ENCODE measurements around the gene MED28. TPM values are rescaled to one million over a fixed set of nuclear protein-coding genes. Genes with fewer than 3 reads are reported as not detected.
A peak's percentile ranks its signal among the peaks of the same experiment; 100 is the strongest.

Gene MED28
- total and polyA plus RNA-seq, 8 donors = 6.5 to 43.5 (median 14.0) TPM

GRCh38 chr4:17578482-17578891, 36.0 kb upstream of the MED28 start:
- peak in 1 of 2 donors; percentile 36 for DNase-seq
- H3K9me3 ChIP-seq = no peaks in the 10 kb centered on the region
- intact Hi-C loops (cut with DNase I; ENCODE audit: low total_unique reads) = no loop called here
- peaks cover 19 to 34% (median 33%) of the 10 kb centered on the region in 4 donors for H3K36me3 ChIP-seq
- H3K27ac ChIP-seq = peak overlapping the region; percentile 92 to 96 (median 94)
- TF ChIP-seq POLR2AphosphoS5 (IDR thresholded peaks at IDR 0.05) (no peak), EP300 (IDR thresholded peaks at IDR 0.05) (no peak), POLR2A (IDR thresholded peaks at IDR 0.05) (no peak), CTCF (IDR thresholded peaks at IDR 0.05) (no peak)
- peak overlapping the region; percentile 69 to 86 (median 80) for H3K4me3 ChIP-seq
- peaks cover 22 to 40% (median 32%) of the 10 kb centered on the region in 4 donors for H3K4me1 ChIP-seq
- 33 to 53% (median 43%) methylated on average over 6 of the region's 6 CpGs for WGBS, 5 donors
- H3K27me3 ChIP-seq = no peaks in the 10 kb centered on the region

DNA sequence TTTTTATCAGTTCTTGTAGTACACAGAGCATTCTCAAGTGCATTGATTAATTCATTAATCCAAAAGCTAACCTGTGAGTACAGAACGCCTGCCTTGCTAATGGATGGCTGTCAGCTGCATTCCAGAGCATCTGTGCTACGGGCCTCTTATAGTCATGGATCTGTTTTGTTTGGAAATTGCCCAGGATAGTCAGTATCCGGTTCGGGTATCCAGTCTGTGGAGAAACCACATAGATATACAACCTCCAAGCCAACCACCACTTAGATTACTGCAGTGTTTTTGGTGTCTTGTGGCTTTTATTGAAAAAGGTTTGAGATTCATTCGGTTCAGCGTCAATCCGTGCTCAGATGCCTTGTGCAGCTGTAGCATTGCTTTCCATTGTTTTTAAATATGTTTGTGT, 33.5 kb upstream of the MED28 start:
- intact Hi-C loops (cut with DNase I; ENCODE audit: low total_unique reads) = loop anchor here (5.0 kb wide), 1 partner anchor 36 kb away; no protein-coding TSS in a partner anchor

GRCh38 chr4:17583276-17583675, 31.2 kb upstream of the MED28 start:
- Histone ChIP-seq H3K4me3 (no peak overlapping the region), H3K27ac (no peak overlapping the region), H3K36me3 (peaks cover 57 to 82% (median 81%) of the 10 kb centered on the region in 4 donors), H3K9me3 (no peaks in the 10 kb centered on the region), H3K4me1 (peaks cover 10 to 27% (median 21%) of the 10 kb centered on the region in 4 donors), H3K27me3 (no peaks in the 10 kb centered on the region)
- 90 to 93% (median 92%) methylated on average over 9 of the region's 9 CpGs for WGBS, 5 donors
- no peak for DNase-seq
- no peak for TF ChIP-seq POLR2AphosphoS5 (IDR thresholded peaks at IDR 0.05)
- no peak for TF ChIP-seq CTCF (IDR thresholded peaks at IDR 0.05)
- intact Hi-C loops (cut with DNase I; ENCODE audit: low total_unique reads) = loop anchor here (5.0 kb wide), 1 partner anchor 34 kb away; no protein-coding TSS in a partner anchor

More for the DNA sequence above, 33.5 kb upstream of the MED28 start:
- H3K27me3 ChIP-seq = no peaks in the 10 kb centered on the region
- peak overlapping the region in 3 of 5 donors; percentile 15 to 92 (median 44) for H3K27ac ChIP-seq
- DNase-seq = no peak
- 69 to 80% (median 70%) methylated on average over 7 of the region's 7 CpGs for WGBS, 5 donors
- H3K9me3 ChIP-seq = no peaks in the 10 kb centered on the region
- H3K4me3 ChIP-seq = no peak overlapping the region
- TF ChIP-seq CTCF (IDR thresholded peaks at IDR 0.05) (no peak), POLR2A (IDR thresholded peaks at IDR 0.05) (no peak), POLR2AphosphoS5 (IDR thresholded peaks at IDR 0.05) (no peak), EP300 (IDR thresholded peaks at IDR 0.05) (no peak)
- H3K4me1 ChIP-seq = peaks cover 22 to 40% (median 32%) of the 10 kb centered on the region in 4 donors
- peaks cover 43 to 59% (median 58%) of the 10 kb centered on the region in 4 donors for H3K36me3 ChIP-seq

DNA sequence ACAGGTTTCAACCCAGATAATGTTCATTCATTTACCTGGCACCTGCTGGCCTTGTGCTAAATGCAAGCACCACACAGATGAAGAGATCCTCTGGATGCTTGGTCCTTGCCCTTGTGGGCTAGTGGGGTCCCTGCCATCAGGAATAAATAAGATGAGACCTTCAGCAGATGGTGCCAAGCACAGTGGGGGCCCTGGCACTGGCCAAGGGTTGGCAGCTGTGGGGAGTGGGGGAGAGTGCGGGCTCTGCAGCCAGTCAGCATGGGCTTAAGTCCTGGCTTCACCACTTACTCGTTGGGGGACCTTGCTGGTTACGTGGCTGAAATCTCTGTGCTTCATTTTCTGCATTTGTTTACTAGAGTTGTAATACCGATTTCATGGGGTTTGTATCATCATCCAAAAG, 30.5 kb upstream of the MED28 start:
- H3K9me3 ChIP-seq = no peaks in the 10 kb centered on the region
- no peak overlapping the region for H3K27ac ChIP-seq
- H3K4me1 ChIP-seq = peaks cover 3 to 20% (median 14%) of the 10 kb centered on the region in 4 donors
- TF ChIP-seq EP300 (IDR thresholded peaks at IDR 0.05) (no peak), CTCF (IDR thresholded peaks at IDR 0.05) (no peak), POLR2AphosphoS5 (IDR thresholded peaks at IDR 0.05) (no peak), POLR2A (IDR thresholded peaks at IDR 0.05) (no peak)
- WGBS, 5 donors = 89 to 98% (median 94%) methylated on average over 4 of the region's 4 CpGs
- H3K4me3 ChIP-seq = no peak overlapping the region
- peaks cover 64 to 88% (median 88%) of the 10 kb centered on the region in 4 donors for H3K36me3 ChIP-seq
- H3K27me3 ChIP-seq = no peaks in the 10 kb centered on the region
- DNase-seq = no peak
- intact Hi-C loops (cut with DNase I; ENCODE audit: low total_unique reads) = loop anchor here (5.0 kb wide), 1 partner anchor 33 kb away; no protein-coding TSS in a partner anchor

All from stomach (tissue), 9 donors.